Astrocyte (in vitro differentiated cells and primary cell): ENCODE measurements around the gene TMEM30A. TPM values are rescaled to one million over a fixed set of nuclear protein-coding genes. Genes with fewer than 3 reads are reported as not detected.

Source experiments
- DNase-seq: peaks from one replicate; pipeline ENCODE4 v3.0.0-alpha.2; 2010; ENCODE audit warnings: low read depth
- FAIRE-seq: peaks from 2 replicates; lab custom pipeline; 2011; peaks lifted over from hg19 to GRCh38; lab: Jason Lieb, UNC
- H2AFZ ChIP-seq: 2 replicates; pipeline ENCODE4 v1.6.0; 2012; ENCODE audit warnings: low read depth, low read length, inconsistent platforms
- H3K27ac ChIP-seq: 2 replicates; pipeline ENCODE4 v1.5.1; 2011; ENCODE audit warnings: low read depth, low read length, inconsistent platforms
- H3K27me3 ChIP-seq: 2 replicates; pipeline ENCODE4 v1.6.0; 2011; ENCODE audit warnings: low read length, inconsistent platforms; ENCODE audit not compliant: insufficient read depth
- H3K36me3 ChIP-seq: 2 replicates; pipeline ENCODE4 v1.5.1; 2011; ENCODE audit warnings: low read length, inconsistent platforms; ENCODE audit not compliant: insufficient read depth
- H3K4me1 ChIP-seq: 2 replicates; pipeline ENCODE4 v1.5.1; 2011; ENCODE audit warnings: low read length, inconsistent platforms; ENCODE audit not compliant: insufficient read depth
- H3K4me2 ChIP-seq: 2 replicates; pipeline ENCODE4 v1.6.0; 2012; ENCODE audit warnings: low read length, inconsistent platforms
- H3K4me3 ChIP-seq: 2 replicates; pipeline ENCODE4 v1.5.1; 2011; ENCODE audit warnings: low read depth, mild to moderate bottlenecking, low read length, inconsistent platforms; ENCODE audit not compliant: insufficient read depth
- H3K79me2 ChIP-seq: 2 replicates; pipeline ENCODE4 v1.6.0; 2012; ENCODE audit warnings: mild to moderate bottlenecking, low read length, inconsistent platforms; ENCODE audit not compliant: insufficient read depth
- H3K9ac ChIP-seq: 2 replicates; pipeline ENCODE4 v1.6.0; 2012; ENCODE audit warnings: mild to moderate bottlenecking, low read length, inconsistent platforms
- H3K9me3 ChIP-seq: 2 replicates; pipeline ENCODE4 v1.5.1; 2012; ENCODE audit warnings: low read depth, mild to moderate bottlenecking, low read length, inconsistent platforms; ENCODE audit not compliant: insufficient read depth
- H4K20me1 ChIP-seq: 2 replicates; pipeline ENCODE4 v1.6.0; 2012; ENCODE audit warnings: low read length, inconsistent platforms; ENCODE audit not compliant: insufficient read depth
- H3K27ac Mint-ChIP-seq: one replicate; pipeline ENCODE4 v1.8.0; 2021; ENCODE audit warnings: mild to moderate bottlenecking, mixed read lengths; ENCODE audit not compliant: unreplicated experiment
- H3K27me3 Mint-ChIP-seq: one replicate; pipeline ENCODE4 v1.8.0; 2021; ENCODE audit warnings: low read depth, mixed read lengths; ENCODE audit not compliant: unreplicated experiment
- H3K36me3 Mint-ChIP-seq: one replicate; pipeline ENCODE4 v1.8.0; 2021; ENCODE audit warnings: low read depth, mixed read lengths; ENCODE audit not compliant: unreplicated experiment
- H3K4me1 Mint-ChIP-seq: one replicate; pipeline ENCODE4 v1.8.0; 2021; ENCODE audit warnings: low read depth, mixed read lengths; ENCODE audit not compliant: unreplicated experiment
- H3K4me3 Mint-ChIP-seq: one replicate; pipeline ENCODE4 v1.8.0; 2021; ENCODE audit warnings: mild to moderate bottlenecking, moderate library complexity, mixed read lengths; ENCODE audit not compliant: unreplicated experiment
- H3K9me3 Mint-ChIP-seq: one replicate; pipeline ENCODE4 v1.8.0; 2021; ENCODE audit warnings: mild to moderate bottlenecking, mixed read lengths; ENCODE audit not compliant: unreplicated experiment
- CTCF ChIP-seq: IDR thresholded peaks from 2 replicates; pipeline ENCODE4 v1.5.1; 2011; ENCODE audit warnings: low read depth, mild to moderate bottlenecking, inconsistent platforms, low read length, moderate library complexity; ENCODE audit not compliant: insufficient read depth
- EZH2 ChIP-seq: IDR thresholded peaks from 2 replicates; pipeline ENCODE4 v1.6.1; 2012; ENCODE audit warnings: mild to moderate bottlenecking, low read length, inconsistent platforms; ENCODE audit not compliant: insufficient read depth
- total RNA-seq: library from RNA; stranded (reverse); gene quantifications from 2 replicates; pipeline ENCODE4 v1.2.1, GENCODE V29; 2021

TMEM30A gene
- total RNA-seq, 1 donor from 2014 or later = 166 TPM

- Histone ChIP-seq H3K4me2 (peak overlapping the region; percentile 92), H3K79me2 (peaks cover 10% of the 10 kb centered on the region), H2AFZ (no peak overlapping the region), H3K9me3 (no peaks in the 10 kb centered on the region), H4K20me1 (peaks cover 8% of the 10 kb centered on the region), H3K36me3 (no peaks in the 10 kb centered on the region), H3K4me3 (no peak overlapping the region), H3K27ac (no peak overlapping the region), H3K27me3 (peaks cover 5% of the 10 kb centered on the region), H3K4me1 (peaks cover 23% of the 10 kb centered on the region), H3K9ac (no peak overlapping the region)
- Mint-ChIP-seq H3K4me3 (no peak overlapping the region), H3K27me3 (peaks cover 11% of the 10 kb centered on the region), H3K9me3 (no peaks in the 10 kb centered on the region), H3K36me3 (no peaks in the 10 kb centered on the region), H3K27ac (no peak overlapping the region), H3K4me1 (peaks cover 14% of the 10 kb centered on the region)
- TF ChIP-seq CTCF = no peak
- no peak for TF ChIP-seq EZH2
- FAIRE-seq (no peak), DNase-seq (no peak)
These were observed 75.3 kb downstream of the TMEM30A start for GRCh38 chr6:75209184-75209723.

DNA sequence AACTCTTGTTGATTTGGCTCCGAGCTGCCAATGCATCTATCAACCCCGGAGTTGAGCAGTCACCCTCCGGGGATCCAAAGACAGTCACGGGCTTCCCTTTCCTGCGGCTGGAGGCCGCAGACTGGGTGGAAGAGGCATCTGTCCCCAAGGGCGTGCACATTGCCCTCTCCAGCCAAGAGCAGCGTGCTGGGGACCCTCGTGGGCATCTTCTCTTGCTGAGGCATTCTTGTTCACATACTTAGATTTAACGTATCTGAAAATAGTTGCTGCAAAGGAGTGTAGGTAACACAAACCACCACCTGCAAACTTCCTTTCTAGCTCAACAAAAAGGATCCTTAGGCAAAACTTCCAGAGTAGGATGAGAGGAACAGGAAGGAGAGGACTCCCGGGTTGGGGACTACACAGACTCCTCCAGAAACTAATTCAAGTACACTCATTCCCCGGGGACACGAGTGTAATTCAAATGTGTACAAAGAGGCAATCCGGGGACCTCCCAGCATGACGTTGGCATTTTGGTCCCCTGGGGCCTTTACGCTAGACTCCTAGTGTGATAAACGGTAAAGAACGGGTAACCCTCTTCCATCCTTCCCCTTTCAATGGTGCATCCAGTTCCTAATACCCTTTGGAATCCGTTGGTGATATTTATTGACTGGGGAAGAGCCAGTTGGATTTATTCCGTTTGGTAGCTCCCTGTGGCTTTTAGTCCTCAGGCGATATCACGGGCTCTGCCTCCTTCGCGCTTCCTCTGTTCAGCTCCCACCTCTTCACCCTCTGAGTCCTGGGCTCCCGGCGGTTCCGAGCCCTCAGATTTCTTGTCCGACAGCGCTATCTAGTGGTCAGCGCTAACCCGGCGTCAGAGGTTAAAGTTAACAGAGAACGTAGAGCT is 76.1 kb downstream of the TMEM30A start:
- Histone ChIP-seq H3K27me3 (peaks cover 5% of the 10 kb centered on the region), H3K79me2 (peaks cover 17% of the 10 kb centered on the region), H3K36me3 (no peaks in the 10 kb centered on the region), H3K9ac (peak overlapping the region; percentile 51), H2AFZ (peak overlapping the region; percentile 49), H3K4me2 (peak overlapping the region; percentile 92), H4K20me1 (peaks cover 13% of the 10 kb centered on the region), H3K27ac (no peak overlapping the region), H3K4me1 (peaks cover 29% of the 10 kb centered on the region), H3K4me3 (peak overlapping the region; percentile 2), H3K9me3 (no peaks in the 10 kb centered on the region)
- H3K27me3 Mint-ChIP-seq = peaks cover 11% of the 10 kb centered on the region
- TF ChIP-seq EZH2 (no peak), CTCF (peak; percentile 88)
- H3K27ac Mint-ChIP-seq = no peak overlapping the region
- H3K4me1 Mint-ChIP-seq = peaks cover 14% of the 10 kb centered on the region
- H3K4me3 Mint-ChIP-seq = peak overlapping the region; percentile 68
- no peaks in the 10 kb centered on the region for H3K9me3 Mint-ChIP-seq
- H3K36me3 Mint-ChIP-seq = no peaks in the 10 kb centered on the region
- FAIRE-seq = no peak
- peak; percentile 46 for DNase-seq
